A549 (cell line): ENCODE measurements around the gene CXCL10.

Experiments
- EP300 ChIP-seq, 2 experiments: fragments of >200 bp; sonication (Bioruptor Twin); formaldehyde crosslinking; IDR thresholded peaks; 2 replicates in 1 of 2; 3 replicates in 1 of 2; pipeline ENCODE4 v1.6.1; 2016 to 2017
- HDAC2 ChIP-seq: fragments of 200-600 bp; sonication (generic); IDR thresholded peaks from 2 replicates; pipeline ENCODE4 v1.6.1; 2016
- HEYL ChIP-seq: fragments of 250-450 bp; sonication (Bioruptor Pico); IDR thresholded peaks from 2 replicates; pipeline ENCODE4 v1.8.0; 2021; ENCODE audit warnings: mild to moderate bottlenecking, moderate library complexity
- HOXA7 ChIP-seq: fragments of 250-450 bp; sonication (Bioruptor Pico); IDR thresholded peaks from 2 replicates; pipeline ENCODE4 v1.5.0; 2020; ENCODE audit warnings: mild to moderate bottlenecking, moderate library complexity
- JUNB ChIP-seq: fragments of >200 bp; sonication (Bioruptor Twin); formaldehyde crosslinking; IDR thresholded peaks from 2 replicates; pipeline ENCODE4 v1.6.1; 2016
- NFE2L2 ChIP-seq: fragments of 150-350 bp; conservative IDR thresholded peaks from 2 replicates; pipeline ENCODE4 v1.6.1; 2014; ENCODE audit warnings: low read length
- POLR2A ChIP-seq: IDR thresholded peaks from 2 replicates; pipeline ENCODE4 v1.6.1; 2012; ENCODE audit warnings: mild to moderate bottlenecking, low read length
- RFX5 ChIP-seq: fragments of 450-650 bp; IDR thresholded peaks from 2 replicates; pipeline ENCODE4 v1.7.1; 2014; ENCODE audit warnings: antibody characterized with exemption, mild to moderate bottlenecking, moderate library complexity
- RNF2 ChIP-seq: fragments of 200-600 bp; sonication (generic); IDR thresholded peaks from 2 replicates; pipeline ENCODE4 v1.6.1; 2016; ENCODE audit warnings: low read depth, mild to moderate bottlenecking, antibody characterized with exemption, moderate library complexity, borderline replicate concordance
- ZFP36 ChIP-seq: fragments of 450-650 bp; IDR thresholded peaks from 2 replicates; pipeline ENCODE4 v1.6.1; 2014; ENCODE audit warnings: borderline replicate concordance; ENCODE audit not compliant: partially characterized antibody
- TF ChIP-seq, protein P1 (sequence below): fragments of >200 bp; sonication (Bioruptor Twin); formaldehyde crosslinking; IDR thresholded peaks from 3 replicates; pipeline ENCODE4 v1.5.1; 2016
- TF ChIP-seq, protein P2 (sequence below): IDR thresholded peaks from 2 replicates; pipeline ENCODE4 v1.6.1; 2012
- TF ChIP-seq, protein P3 (sequence below): fragments of 450-650 bp; IDR thresholded peaks from 2 replicates; pipeline ENCODE4 v1.6.1; 2014; ENCODE audit warnings: antibody characterized with exemption
- TF ChIP-seq, protein P4 (sequence below): fragments of 200-600 bp; sonication (generic); IDR thresholded peaks from 2 replicates; pipeline ENCODE4 v1.6.1; 2016; ENCODE audit warnings: antibody characterized with exemption, mild to moderate bottlenecking, moderate library complexity

DNA sequence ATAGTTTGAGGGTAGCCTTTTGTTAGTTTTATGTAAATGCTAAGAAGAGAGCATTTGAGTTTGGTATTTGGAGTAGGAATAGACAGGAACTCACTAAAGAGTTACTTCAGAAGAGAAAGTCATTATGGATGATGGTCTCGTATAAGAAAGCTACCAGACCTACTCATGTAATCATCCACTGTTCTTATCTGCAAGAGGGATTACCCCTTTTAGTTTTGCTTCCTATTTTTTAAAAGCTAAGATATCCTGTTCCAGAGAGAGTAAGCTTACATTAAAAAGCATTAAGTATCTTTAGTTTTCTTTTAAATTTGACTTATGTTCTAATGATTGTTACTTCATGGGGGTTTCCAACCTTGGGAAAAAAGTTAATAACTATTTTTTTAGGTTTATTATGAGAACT lies 38.7 kb upstream of the CXCL10 start:
- TF ChIP-seq, protein P1, sequence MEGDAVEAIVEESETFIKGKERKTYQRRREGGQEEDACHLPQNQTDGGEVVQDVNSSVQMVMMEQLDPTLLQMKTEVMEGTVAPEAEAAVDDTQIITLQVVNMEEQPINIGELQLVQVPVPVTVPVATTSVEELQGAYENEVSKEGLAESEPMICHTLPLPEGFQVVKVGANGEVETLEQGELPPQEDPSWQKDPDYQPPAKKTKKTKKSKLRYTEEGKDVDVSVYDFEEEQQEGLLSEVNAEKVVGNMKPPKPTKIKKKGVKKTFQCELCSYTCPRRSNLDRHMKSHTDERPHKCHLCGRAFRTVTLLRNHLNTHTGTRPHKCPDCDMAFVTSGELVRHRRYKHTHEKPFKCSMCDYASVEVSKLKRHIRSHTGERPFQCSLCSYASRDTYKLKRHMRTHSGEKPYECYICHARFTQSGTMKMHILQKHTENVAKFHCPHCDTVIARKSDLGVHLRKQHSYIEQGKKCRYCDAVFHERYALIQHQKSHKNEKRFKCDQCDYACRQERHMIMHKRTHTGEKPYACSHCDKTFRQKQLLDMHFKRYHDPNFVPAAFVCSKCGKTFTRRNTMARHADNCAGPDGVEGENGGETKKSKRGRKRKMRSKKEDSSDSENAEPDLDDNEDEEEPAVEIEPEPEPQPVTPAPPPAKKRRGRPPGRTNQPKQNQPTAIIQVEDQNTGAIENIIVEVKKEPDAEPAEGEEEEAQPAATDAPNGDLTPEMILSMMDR, result no peak
- no peak for TF ChIP-seq RFX5
- TF ChIP-seq, protein P2, sequence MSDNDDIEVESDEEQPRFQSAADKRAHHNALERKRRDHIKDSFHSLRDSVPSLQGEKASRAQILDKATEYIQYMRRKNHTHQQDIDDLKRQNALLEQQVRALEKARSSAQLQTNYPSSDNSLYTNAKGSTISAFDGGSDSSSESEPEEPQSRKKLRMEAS, result no peak
- no peak for TF ChIP-seq POLR2A
- TF ChIP-seq, protein P3, sequence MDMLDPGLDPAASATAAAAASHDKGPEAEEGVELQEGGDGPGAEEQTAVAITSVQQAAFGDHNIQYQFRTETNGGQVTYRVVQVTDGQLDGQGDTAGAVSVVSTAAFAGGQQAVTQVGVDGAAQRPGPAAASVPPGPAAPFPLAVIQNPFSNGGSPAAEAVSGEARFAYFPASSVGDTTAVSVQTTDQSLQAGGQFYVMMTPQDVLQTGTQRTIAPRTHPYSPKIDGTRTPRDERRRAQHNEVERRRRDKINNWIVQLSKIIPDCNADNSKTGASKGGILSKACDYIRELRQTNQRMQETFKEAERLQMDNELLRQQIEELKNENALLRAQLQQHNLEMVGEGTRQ, result no peak
- TF ChIP-seq HDAC2, result no peak
- TF ChIP-seq ZFP36, result no peak
- no peak for TF ChIP-seq EP300 (IDR thresholded peaks at IDR 0.05)
- TF ChIP-seq, protein P4, sequence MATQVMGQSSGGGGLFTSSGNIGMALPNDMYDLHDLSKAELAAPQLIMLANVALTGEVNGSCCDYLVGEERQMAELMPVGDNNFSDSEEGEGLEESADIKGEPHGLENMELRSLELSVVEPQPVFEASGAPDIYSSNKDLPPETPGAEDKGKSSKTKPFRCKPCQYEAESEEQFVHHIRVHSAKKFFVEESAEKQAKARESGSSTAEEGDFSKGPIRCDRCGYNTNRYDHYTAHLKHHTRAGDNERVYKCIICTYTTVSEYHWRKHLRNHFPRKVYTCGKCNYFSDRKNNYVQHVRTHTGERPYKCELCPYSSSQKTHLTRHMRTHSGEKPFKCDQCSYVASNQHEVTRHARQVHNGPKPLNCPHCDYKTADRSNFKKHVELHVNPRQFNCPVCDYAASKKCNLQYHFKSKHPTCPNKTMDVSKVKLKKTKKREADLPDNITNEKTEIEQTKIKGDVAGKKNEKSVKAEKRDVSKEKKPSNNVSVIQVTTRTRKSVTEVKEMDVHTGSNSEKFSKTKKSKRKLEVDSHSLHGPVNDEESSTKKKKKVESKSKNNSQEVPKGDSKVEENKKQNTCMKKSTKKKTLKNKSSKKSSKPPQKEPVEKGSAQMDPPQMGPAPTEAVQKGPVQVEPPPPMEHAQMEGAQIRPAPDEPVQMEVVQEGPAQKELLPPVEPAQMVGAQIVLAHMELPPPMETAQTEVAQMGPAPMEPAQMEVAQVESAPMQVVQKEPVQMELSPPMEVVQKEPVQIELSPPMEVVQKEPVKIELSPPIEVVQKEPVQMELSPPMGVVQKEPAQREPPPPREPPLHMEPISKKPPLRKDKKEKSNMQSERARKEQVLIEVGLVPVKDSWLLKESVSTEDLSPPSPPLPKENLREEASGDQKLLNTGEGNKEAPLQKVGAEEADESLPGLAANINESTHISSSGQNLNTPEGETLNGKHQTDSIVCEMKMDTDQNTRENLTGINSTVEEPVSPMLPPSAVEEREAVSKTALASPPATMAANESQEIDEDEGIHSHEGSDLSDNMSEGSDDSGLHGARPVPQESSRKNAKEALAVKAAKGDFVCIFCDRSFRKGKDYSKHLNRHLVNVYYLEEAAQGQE, result no peak
- no peak for TF ChIP-seq RNF2
- no peak for TF ChIP-seq HEYL (CRISPR knock-in tag)
- TF ChIP-seq HOXA7 (CRISPR knock-in tag), result no peak
- TF ChIP-seq JUNB, result no peak
- no peak for TF ChIP-seq NFE2L2
